NCI-H510A (cell line): Measurements from ENCODE around the gene C1QTNF5.

Experiments
- DNase-seq: peaks from one replicate; lab custom pipeline; 2025; lab: John Stamatoyannopoulos, UW

The C1QTNF5 gene

GRCh38 chr11:119318240-119319135 lies 22.2 kb downstream of the C1QTNF5 start:
- no peak for DNase-seq

- no peak for DNase-seq
These were observed 23.0 kb downstream of the C1QTNF5 start for GRCh38 chr11:119317592-119318239.

- DNase-seq, result peak; percentile 19
These were observed 23.7 kb downstream of the C1QTNF5 start, which contains the start of gene MCAM for GRCh38 chr11:119316729-119317591. TSS of gene MCAM (minus strand) at chr11:119317130. CDS start at chr11:119317101, 29 bp downstream.

- peak; percentile 17 for DNase-seq
These were observed 24.5 kb downstream of the C1QTNF5 start for GRCh38 chr11:119316016-119316728.

- peak; percentile 72 for DNase-seq
These were observed 25.3 kb downstream of the C1QTNF5 start for GRCh38 chr11:119315131-119316015.

- DNase-seq, result no peak
These were observed 26.0 kb downstream of the C1QTNF5 start for GRCh38 chr11:119314726-119315125.

- no peak for DNase-seq
These were observed 30.0 kb downstream of the C1QTNF5 start for GRCh38 chr11:119310682-119311052.

- DNase-seq, result no peak
These were observed 30.6 kb downstream of the C1QTNF5 start for GRCh38 chr11:119309953-119310681.

GRCh38 chr11:119309411-119309810 lies 31.3 kb downstream of the C1QTNF5 start:
- DNase-seq, result no peak

GRCh38 chr11:119307974-119308373 lies 32.7 kb downstream of the C1QTNF5 start:
- DNase-seq, result no peak

GRCh38 chr11:119307219-119307618 lies 33.5 kb downstream of the C1QTNF5 start:
- no peak for DNase-seq

- DNase-seq, result no peak
These were observed 34.3 kb downstream of the C1QTNF5 start for GRCh38 chr11:119306373-119306890.

GRCh38 chr11:119305556-119306372 lies 34.9 kb downstream of the C1QTNF5 start:
- no peak for DNase-seq

GRCh38 chr11:119303227-119303718 lies 37.4 kb downstream of the C1QTNF5 start:
- DNase-seq, result no peak

- DNase-seq, result no peak
These were observed 40.3 kb downstream of the C1QTNF5 start for GRCh38 chr11:119300198-119300964.

- DNase-seq, result no peak
These were observed 41.3 kb downstream of the C1QTNF5 start for GRCh38 chr11:119299416-119299815.

GRCh38 chr11:119298726-119299125 lies 42.0 kb downstream of the C1QTNF5 start:
- no peak for DNase-seq

- no peak for DNase-seq
These were observed 42.7 kb downstream of the C1QTNF5 start for GRCh38 chr11:119297938-119298337.
